Measurements from ENCODE around the gene UBE2QL1.
A peak's percentile ranks its signal among the peaks of the same experiment; 100 is the strongest.

UBE2QL1 gene

GRCh38 chr5:6517510-6517909, 68.9 kb downstream of the UBE2QL1 start:
- no peak for TF ChIP-seq CTCF (IDR thresholded peaks at IDR 0.05; ENCODE audit: insufficient read depth, low read depth, low read length, missing control alignments)
- no peak for DNase-seq (ENCODE audit: low read depth)
- H3K4me3 ChIP-seq (ENCODE audit: low read depth, low read length): no peak overlapping the region

GRCh38 chr5:6518298-6519057, 69.8 kb downstream of the UBE2QL1 start:
- TF ChIP-seq CTCF (IDR thresholded peaks at IDR 0.05; ENCODE audit: insufficient read depth, low read depth, low read length, missing control alignments): no peak
- no peak overlapping the region for H3K4me3 ChIP-seq (ENCODE audit: low read depth, low read length)
- DNase-seq (ENCODE audit: low read depth): no peak

GRCh38 chr5:6520201-6520600, 71.5 kb downstream of the UBE2QL1 start:
- no peak for TF ChIP-seq CTCF (IDR thresholded peaks at IDR 0.05; ENCODE audit: insufficient read depth, low read depth, low read length, missing control alignments)
- H3K4me3 ChIP-seq (ENCODE audit: low read depth, low read length): no peak overlapping the region
- no peak for DNase-seq (ENCODE audit: low read depth)

- H3K4me3 ChIP-seq (ENCODE audit: low read depth, low read length): no peak overlapping the region
- no peak for DNase-seq (ENCODE audit: low read depth)
- no peak for TF ChIP-seq CTCF (IDR thresholded peaks at IDR 0.05; ENCODE audit: insufficient read depth, low read depth, low read length, missing control alignments)
Observed at GRCh38 chr5:6522331-6522730, 73.7 kb downstream of the UBE2QL1 start.

- no peak overlapping the region for H3K4me3 ChIP-seq (ENCODE audit: low read depth, low read length)
- TF ChIP-seq CTCF (IDR thresholded peaks at IDR 0.05; ENCODE audit: insufficient read depth, low read depth, low read length, missing control alignments): no peak
- no peak for DNase-seq (ENCODE audit: low read depth)
Observed at GRCh38 chr5:6522923-6523322, 74.3 kb downstream of the UBE2QL1 start.

GRCh38 chr5:6525422-6525821, 76.8 kb downstream of the UBE2QL1 start:
- no peak for DNase-seq (ENCODE audit: low read depth)
- H3K4me3 ChIP-seq (ENCODE audit: low read depth, low read length): no peak overlapping the region
- TF ChIP-seq CTCF (IDR thresholded peaks at IDR 0.05; ENCODE audit: insufficient read depth, low read depth, low read length, missing control alignments): no peak

GRCh38 chr5:6525910-6526309, 77.3 kb downstream of the UBE2QL1 start:
- TF ChIP-seq CTCF (IDR thresholded peaks at IDR 0.05; ENCODE audit: insufficient read depth, low read depth, low read length, missing control alignments): peak; percentile 37
- DNase-seq (ENCODE audit: low read depth): peak; percentile 50
- H3K4me3 ChIP-seq (ENCODE audit: low read depth, low read length): no peak overlapping the region

Measured in GM12865 (cell line).